ENCODE data around the gene MAB21L4. TPM values are rescaled to one million over a fixed set of nuclear protein-coding genes. Genes with fewer than 3 reads are reported as not detected.
A peak's percentile ranks its signal among the peaks of the same experiment; 100 is the strongest.

The MAB21L4 gene
- total and polyA plus RNA-seq, 11 donors = 0.10 to 0.75 TPM; not detected in 9

- ATAC-seq = no peak
- intact Hi-C loops (cut with DNase I) = no loop called here
- H3K36me3 ChIP-seq = no peaks in the 10 kb centered on the region
- H3K4me1 ChIP-seq = no peaks in the 10 kb centered on the region
- H3K9me3 ChIP-seq = peaks cover 0 to 18% (median 2%) of the 10 kb centered on the region in 12 donors
- 87 to 95% (median 90%) methylated on average over 16 to 21 of the region's 21 CpGs for WGBS, 4 donors
- H3K27me3 ChIP-seq = peaks cover 0 to 4% (median 0%) of the 10 kb centered on the region in 9 donors
- no peak overlapping the region for H3K4me3 ChIP-seq
- H3K27ac ChIP-seq = no peak overlapping the region
- TF ChIP-seq CTCF (IDR thresholded peaks at IDR 0.05) = no peak
- no peak for TF ChIP-seq POLR2A (IDR thresholded peaks at IDR 0.05)
- peak in 3 of 5 donors; percentile 12 to 46 (median 15) for DNase-seq
Measured at GRCh38 chr2:240932001-240932723, 36.2 kb upstream of the MAB21L4 start.

DNA sequence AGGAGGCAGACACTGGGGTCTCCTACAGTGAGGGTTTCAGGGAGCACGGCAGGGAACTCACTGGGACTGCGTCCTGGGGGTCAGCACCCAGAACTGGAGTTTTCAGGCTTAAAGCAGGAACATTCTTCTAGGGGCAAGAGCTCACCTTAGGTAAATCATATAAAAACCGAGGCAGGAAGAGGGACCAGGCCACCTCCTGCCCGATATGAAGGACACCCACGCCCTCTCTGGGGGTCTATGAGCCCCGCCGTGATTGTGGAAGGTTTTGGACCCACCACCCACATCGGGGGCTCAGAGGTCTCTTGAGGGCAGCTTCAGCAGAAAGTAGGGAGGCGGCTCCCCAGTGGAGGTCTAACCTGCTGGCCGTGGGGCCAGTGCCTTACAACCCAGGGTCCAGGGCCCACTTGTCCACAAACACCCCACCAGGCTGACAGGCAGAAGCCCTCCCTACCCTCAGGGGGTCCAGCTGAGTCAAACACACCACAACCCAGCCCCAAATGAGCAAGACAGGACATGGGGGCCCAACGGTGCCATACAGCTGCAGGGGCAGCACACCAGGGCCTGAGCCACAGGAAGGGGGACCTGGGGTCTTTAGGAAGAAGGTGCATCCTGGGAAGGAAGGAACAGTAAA lies 35.5 kb upstream of the MAB21L4 start:
- 65 to 89% (median 85%) methylated on average over 6 to 11 of the region's 11 CpGs for WGBS, 4 donors
- Histone ChIP-seq H3K4me1 (peaks cover 0 to 5% (median 0%) of the 10 kb centered on the region in 12 donors), H3K36me3 (no peaks in the 10 kb centered on the region), H3K27me3 (peaks cover 0 to 4% (median 0%) of the 10 kb centered on the region in 9 donors), H3K4me3 (no peak overlapping the region), H3K27ac (no peak overlapping the region), H3K9me3 (peaks cover 0 to 10% (median 2%) of the 10 kb centered on the region in 12 donors)
- DNase-seq = peak in 2 of 5 donors; percentile 3 to 47
- no peak for ATAC-seq
- intact Hi-C loops (cut with DNase I) = no loop called here
- TF ChIP-seq POLR2A (IDR thresholded peaks at IDR 0.05) (no peak), CTCF (IDR thresholded peaks at IDR 0.05) (no peak)

DNA sequence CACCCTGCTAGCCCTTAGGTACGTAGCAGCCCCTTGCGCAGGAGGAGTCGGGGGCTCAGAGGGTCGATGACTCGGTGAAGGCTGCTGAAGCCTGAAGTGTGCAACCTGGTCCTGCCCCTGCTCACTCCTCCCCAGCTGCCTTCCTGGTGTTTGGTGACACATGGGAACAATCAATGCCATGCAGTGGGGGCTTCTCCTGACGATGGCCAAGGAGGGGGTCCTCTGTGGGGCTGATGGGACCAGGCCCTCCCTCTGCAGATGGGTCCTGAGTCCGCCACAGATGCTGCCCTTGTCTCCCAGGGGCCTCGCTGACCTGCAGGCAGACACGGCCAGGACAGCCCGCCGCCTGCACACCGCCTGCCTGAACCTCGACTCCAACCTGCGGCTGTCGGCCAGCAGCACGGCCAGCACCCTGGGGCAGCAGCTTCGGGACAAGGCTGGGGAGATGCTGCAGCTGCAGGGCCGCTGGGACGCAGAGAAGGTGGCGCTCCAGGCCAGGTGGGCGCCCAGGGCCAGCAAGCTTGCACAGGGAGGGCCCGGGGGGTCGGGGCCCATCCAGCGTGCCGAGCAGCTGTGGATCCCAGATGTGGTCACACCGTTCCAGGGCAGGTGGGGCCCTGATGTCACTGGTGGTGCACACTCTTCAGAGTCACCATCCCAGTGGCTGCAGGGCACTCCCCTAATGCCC lies 34.8 kb upstream of the MAB21L4 start:
- Histone ChIP-seq H3K36me3 (no peaks in the 10 kb centered on the region), H3K4me3 (no peak overlapping the region), H3K9me3 (peaks cover 0 to 10% (median 2%) of the 10 kb centered on the region in 12 donors), H3K27ac (no peak overlapping the region), H3K4me1 (peaks cover 0 to 8% (median 0%) of the 10 kb centered on the region in 12 donors), H3K27me3 (peaks cover 0 to 4% (median 0%) of the 10 kb centered on the region in 9 donors)
- DNase-seq = peak in 4 of 5 donors; percentile 3 to 47 (median 13)
- TF ChIP-seq POLR2A (IDR thresholded peaks at IDR 0.05) (no peak), CTCF (IDR thresholded peaks at IDR 0.05) (no peak)
- WGBS, 4 donors = 82 to 89% (median 86%) methylated on average over 19 to 26 of the region's 26 CpGs
- ATAC-seq = no peak
- intact Hi-C loops (cut with DNase I) = no loop called here
